HFFc6 (cell line): ENCODE measurements around the gene COQ8B. TPM values are rescaled to one million over a fixed set of nuclear protein-coding genes. Genes with fewer than 3 reads are reported as not detected.
"Not testable (repeated sequence)": the region's sequence is repeated elsewhere in the genome, so short reads cannot be mapped to it uniquely, and the experiment has no call there.

Experiments
- DNase-seq: peaks from one replicate; pipeline ENCODE4 v3.0.0-alpha.2; 2018
- H3K27ac Mint-ChIP-seq: 2 replicates; pipeline ENCODE4 v1.8.0; 2020; ENCODE audit warnings: mild to moderate bottlenecking, mixed read lengths
- H3K27me3 Mint-ChIP-seq: 2 replicates; pipeline ENCODE4 v1.8.0; 2021; ENCODE audit warnings: mild to moderate bottlenecking, moderate library complexity, mixed read lengths; ENCODE audit not compliant: insufficient read depth
- H3K36me3 Mint-ChIP-seq: 2 replicates; pipeline ENCODE4 v1.8.0; 2021; ENCODE audit warnings: low read depth, mixed read lengths
- H3K4me1 Mint-ChIP-seq: 2 replicates; pipeline ENCODE4 v1.8.0; 2020; ENCODE audit warnings: low read depth, mixed read lengths
- H3K4me3 Mint-ChIP-seq: 2 replicates; pipeline ENCODE4 v1.8.0; 2020; ENCODE audit warnings: mild to moderate bottlenecking, moderate library complexity, mixed read lengths
- H3K9me3 Mint-ChIP-seq: 2 replicates; pipeline ENCODE4 v1.8.0; 2020; ENCODE audit warnings: mild to moderate bottlenecking, mixed read lengths
- CTCF ChIP-seq: fragments of 200-600 bp; sonication (generic); IDR thresholded peaks from 2 replicates; pipeline ENCODE4 v1.5.0; 2021; ENCODE audit warnings: antibody characterized with exemption, mild to moderate bottlenecking
- total RNA-seq, 6 experiments: library from RNA; stranded (reverse); fragmentation: NEBNext Ultra II Directional; extraction: Animal tissue kit (Norgen Biotek cat#: 25700); gene quantifications; 2 replicates in 1 of 6; 3 replicates in 5 of 6; pipeline ENCODE4 v1.2.3, GENCODE V29; 2021

COQ8B gene
- total RNA-seq, 6 experiments from 2014 or later: 19.8 to 28.6 (median 23.6) TPM

- peaks cover 7% of the 10 kb centered on the region; the same call in 1 of the 2 replicates for H3K36me3 Mint-ChIP-seq
- H3K27me3 Mint-ChIP-seq: peaks cover 13% of the 10 kb centered on the region
- no peaks in the 10 kb centered on the region for H3K9me3 Mint-ChIP-seq
- peak; percentile 100 for TF ChIP-seq CTCF
- H3K27ac Mint-ChIP-seq: peak overlapping the region; percentile 82
- H3K4me3 Mint-ChIP-seq: peak overlapping the region; percentile 88
- DNase-seq: peak; percentile 64
- H3K4me1 Mint-ChIP-seq: peaks cover 23% of the 10 kb centered on the region
Observed at GRCh38 chr19:40662925-40663694, 53.6 kb downstream of the COQ8B start.

- TF ChIP-seq CTCF: no peak
- Mint-ChIP-seq H3K27me3 (peaks cover 15% of the 10 kb centered on the region), H3K9me3 (no peaks in the 10 kb centered on the region), H3K4me1 (peaks cover 17% of the 10 kb centered on the region), H3K27ac (no peak overlapping the region), H3K4me3 (no peak overlapping the region), H3K36me3 (peaks cover 3% of the 10 kb centered on the region; the same call in 1 of the 2 replicates)
- no peak for DNase-seq
Observed at GRCh38 chr19:40661616-40662015, 55.1 kb downstream of the COQ8B start.

GRCh38 chr19:40659566-40659965 lies 57.1 kb downstream of the COQ8B start:
- Mint-ChIP-seq H3K4me3 (no peak overlapping the region), H3K36me3 (no peaks in the 10 kb centered on the region), H3K27ac (no peak overlapping the region), H3K4me1 (peaks cover 12% of the 10 kb centered on the region), H3K27me3 (peaks cover 15% of the 10 kb centered on the region), H3K9me3 (no peaks in the 10 kb centered on the region)
- DNase-seq: no peak
- no peak for TF ChIP-seq CTCF

- H3K4me1 Mint-ChIP-seq: peaks cover 11% of the 10 kb centered on the region
- no peak overlapping the region for H3K27ac Mint-ChIP-seq
- no peak for DNase-seq
- TF ChIP-seq CTCF: no peak
- no peaks in the 10 kb centered on the region for H3K9me3 Mint-ChIP-seq
- no peak overlapping the region for H3K4me3 Mint-ChIP-seq
- no peaks in the 10 kb centered on the region for H3K36me3 Mint-ChIP-seq
- peaks cover 15% of the 10 kb centered on the region for H3K27me3 Mint-ChIP-seq
Observed at GRCh38 chr19:40659116-40659515, 57.6 kb downstream of the COQ8B start.

- no peak for DNase-seq
- Mint-ChIP-seq H3K27ac (no peak overlapping the region), H3K4me1 (peaks cover under 1% of the 10 kb centered on the region; the same call in 1 of the 2 replicates), H3K36me3 (no peaks in the 10 kb centered on the region), H3K4me3 (no peak overlapping the region), H3K9me3 (no peaks in the 10 kb centered on the region), H3K27me3 (peaks cover 9% of the 10 kb centered on the region)
- no peak for TF ChIP-seq CTCF
Observed at GRCh38 chr19:40658031-40658430, 58.7 kb downstream of the COQ8B start.

GRCh38 chr19:40655684-40656083 lies 61.0 kb downstream of the COQ8B start:
- not testable (repeated sequence) for H3K36me3 Mint-ChIP-seq

GRCh38 chr19:40652303-40652702 lies 64.4 kb downstream of the COQ8B start:
- not testable (repeated sequence) for H3K36me3 Mint-ChIP-seq, H3K27ac Mint-ChIP-seq, H3K9me3 Mint-ChIP-seq, H3K4me3 Mint-ChIP-seq, H3K27me3 Mint-ChIP-seq, DNase-seq
- H3K4me1 Mint-ChIP-seq: peaks cover 14% of the 10 kb centered on the region

More at GRCh38 chr19:40655684-40656083, 61.0 kb downstream of the COQ8B start:
- H3K9me3 Mint-ChIP-seq, H3K4me3 Mint-ChIP-seq, DNase-seq, H3K27ac Mint-ChIP-seq, H3K4me1 Mint-ChIP-seq: not testable (repeated sequence)
- peaks cover 11% of the 10 kb centered on the region for H3K27me3 Mint-ChIP-seq
